ENCODE data around the gene DHX36.

The DHX36 gene

DNA sequence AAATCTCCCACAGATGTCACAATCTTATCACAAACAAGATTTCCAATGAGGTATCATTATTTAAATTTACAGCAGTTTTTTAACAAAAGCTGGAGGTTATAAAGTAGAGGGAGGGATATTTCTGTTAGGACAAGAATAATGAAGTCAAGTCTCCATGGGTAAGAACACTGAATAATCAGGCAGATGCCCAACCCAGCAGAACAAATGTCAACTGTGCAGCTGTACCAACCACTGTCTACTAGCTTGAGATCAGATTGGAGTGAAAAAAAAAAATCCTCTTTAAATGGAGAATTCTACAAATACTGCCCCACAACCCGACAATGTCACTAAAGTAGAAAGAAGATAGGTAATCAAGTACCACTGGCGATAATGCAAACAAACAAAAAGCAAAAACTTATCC is 30.3 kb downstream of the DHX36 start:
- TF ChIP-seq, protein P1, sequence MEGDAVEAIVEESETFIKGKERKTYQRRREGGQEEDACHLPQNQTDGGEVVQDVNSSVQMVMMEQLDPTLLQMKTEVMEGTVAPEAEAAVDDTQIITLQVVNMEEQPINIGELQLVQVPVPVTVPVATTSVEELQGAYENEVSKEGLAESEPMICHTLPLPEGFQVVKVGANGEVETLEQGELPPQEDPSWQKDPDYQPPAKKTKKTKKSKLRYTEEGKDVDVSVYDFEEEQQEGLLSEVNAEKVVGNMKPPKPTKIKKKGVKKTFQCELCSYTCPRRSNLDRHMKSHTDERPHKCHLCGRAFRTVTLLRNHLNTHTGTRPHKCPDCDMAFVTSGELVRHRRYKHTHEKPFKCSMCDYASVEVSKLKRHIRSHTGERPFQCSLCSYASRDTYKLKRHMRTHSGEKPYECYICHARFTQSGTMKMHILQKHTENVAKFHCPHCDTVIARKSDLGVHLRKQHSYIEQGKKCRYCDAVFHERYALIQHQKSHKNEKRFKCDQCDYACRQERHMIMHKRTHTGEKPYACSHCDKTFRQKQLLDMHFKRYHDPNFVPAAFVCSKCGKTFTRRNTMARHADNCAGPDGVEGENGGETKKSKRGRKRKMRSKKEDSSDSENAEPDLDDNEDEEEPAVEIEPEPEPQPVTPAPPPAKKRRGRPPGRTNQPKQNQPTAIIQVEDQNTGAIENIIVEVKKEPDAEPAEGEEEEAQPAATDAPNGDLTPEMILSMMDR (IDR thresholded peaks at IDR 0.05) = no peak

DNA sequence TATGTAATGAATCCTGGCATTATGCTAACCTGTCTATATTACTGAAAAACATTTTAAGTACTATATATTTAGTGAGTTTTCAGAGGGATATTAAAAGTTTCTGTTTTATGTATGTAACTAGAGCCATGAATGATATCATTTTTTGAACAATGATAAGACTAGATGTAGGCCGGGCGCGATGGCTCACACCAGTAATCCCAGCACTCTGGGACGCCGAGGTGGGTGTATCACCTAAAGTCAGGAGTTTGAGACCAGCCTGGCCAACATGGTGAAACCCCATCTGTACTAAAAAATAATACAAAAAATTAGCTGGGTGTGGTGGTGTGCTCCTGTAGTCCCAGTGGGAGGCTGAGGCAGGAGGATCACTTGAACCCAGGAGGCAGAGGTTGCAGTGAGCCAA is 34.1 kb downstream of the DHX36 start:
- H3K36me3 ChIP-seq (ENCODE audit: control insufficient read depth, insufficient read depth, low read length) = no peaks in the 10 kb centered on the region

More for the DNA sequence above, 30.3 kb downstream of the DHX36 start:
- H3K79me2 ChIP-seq = no peaks in the 10 kb centered on the region
- H3K36me3 ChIP-seq (ENCODE audit: control insufficient read depth, insufficient read depth, low read length) = no peaks in the 10 kb centered on the region
- H3K9ac ChIP-seq = no peak overlapping the region
- H3K4me1 ChIP-seq = no peaks in the 10 kb centered on the region
- H3K27me3 ChIP-seq (ENCODE audit: control insufficient read depth, insufficient read depth, low read length) = no peaks in the 10 kb centered on the region
- H2AFZ ChIP-seq = no peak overlapping the region
- no peak overlapping the region for H3K4me2 ChIP-seq (ENCODE audit: low read length)
- no peak overlapping the region for H3K27ac ChIP-seq
- H3K4me3 ChIP-seq (ENCODE audit: low read depth, low read length) = no peak overlapping the region
- no peaks in the 10 kb centered on the region for H3K9me3 ChIP-seq (ENCODE audit: control insufficient read depth, low read length)

DNA sequence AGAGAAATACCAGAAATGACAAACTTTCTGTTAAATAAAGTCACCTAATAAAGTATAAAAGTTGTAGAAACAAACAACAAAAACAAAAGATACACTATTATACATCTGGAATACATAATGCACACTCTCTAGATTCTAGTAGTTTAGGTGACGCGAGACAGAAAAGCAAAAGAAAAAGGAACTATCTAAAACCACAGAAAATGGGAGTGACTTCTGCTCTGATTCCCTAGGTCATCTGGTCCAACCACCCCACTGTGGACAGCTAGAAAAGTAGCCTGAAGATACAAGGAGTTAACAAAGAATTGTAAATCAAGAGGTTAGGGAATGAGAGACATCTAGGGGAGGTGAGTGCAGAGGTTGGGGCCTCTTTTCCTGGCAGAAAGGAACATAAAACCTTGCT is 39.1 kb downstream of the DHX36 start:
- no peaks in the 10 kb centered on the region for H3K36me3 ChIP-seq (ENCODE audit: control insufficient read depth, insufficient read depth, low read length)
- H3K79me2 ChIP-seq = no peaks in the 10 kb centered on the region
- H3K9me3 ChIP-seq (ENCODE audit: control insufficient read depth, low read length) = no peaks in the 10 kb centered on the region
- H3K4me2 ChIP-seq (ENCODE audit: low read length) = no peak overlapping the region
- no peak overlapping the region for H3K27ac ChIP-seq
- no peaks in the 10 kb centered on the region for H3K4me1 ChIP-seq
- no peak overlapping the region for H3K4me3 ChIP-seq (ENCODE audit: low read depth, low read length)
- TF ChIP-seq, protein P1 (IDR thresholded peaks at IDR 0.05) = no peak
- H3K9ac ChIP-seq = no peak overlapping the region
- no peaks in the 10 kb centered on the region for H3K27me3 ChIP-seq (ENCODE audit: control insufficient read depth, insufficient read depth, low read length)
- no peak overlapping the region for H2AFZ ChIP-seq

More for the DNA sequence above, 34.1 kb downstream of the DHX36 start:
- Histone ChIP-seq H2AFZ (no peak overlapping the region), H3K4me2 (ENCODE audit: low read length) (no peak overlapping the region), H3K9me3 (ENCODE audit: control insufficient read depth, low read length) (no peaks in the 10 kb centered on the region), H3K27me3 (ENCODE audit: control insufficient read depth, insufficient read depth, low read length) (no peaks in the 10 kb centered on the region), H3K9ac (no peak overlapping the region), H3K4me3 (ENCODE audit: low read depth, low read length) (no peak overlapping the region), H3K4me1 (no peaks in the 10 kb centered on the region), H3K27ac (no peak overlapping the region), H3K79me2 (no peaks in the 10 kb centered on the region)
- TF ChIP-seq, protein P1 (IDR thresholded peaks at IDR 0.05) = no peak

DNA sequence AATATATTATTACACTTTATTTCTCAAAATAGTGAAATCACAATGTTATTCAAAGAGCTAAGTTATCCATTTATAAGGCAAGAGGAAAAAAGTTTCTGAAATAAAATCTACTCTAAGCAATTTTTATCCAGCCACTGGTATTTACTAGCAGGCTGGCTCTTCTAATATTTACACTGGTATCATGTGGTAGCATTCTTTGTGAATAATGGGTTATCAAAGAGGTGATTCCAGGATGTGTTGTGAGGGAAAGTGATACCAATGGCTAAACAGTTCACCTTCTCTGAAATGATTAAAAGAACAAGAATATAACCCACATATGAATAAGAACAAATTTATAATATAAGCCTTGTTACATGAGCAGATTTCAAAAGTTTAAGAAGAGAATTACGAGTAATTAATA is 44.1 kb downstream of the DHX36 start:
- H3K36me3 ChIP-seq (ENCODE audit: control insufficient read depth, insufficient read depth, low read length) = no peaks in the 10 kb centered on the region

DNA sequence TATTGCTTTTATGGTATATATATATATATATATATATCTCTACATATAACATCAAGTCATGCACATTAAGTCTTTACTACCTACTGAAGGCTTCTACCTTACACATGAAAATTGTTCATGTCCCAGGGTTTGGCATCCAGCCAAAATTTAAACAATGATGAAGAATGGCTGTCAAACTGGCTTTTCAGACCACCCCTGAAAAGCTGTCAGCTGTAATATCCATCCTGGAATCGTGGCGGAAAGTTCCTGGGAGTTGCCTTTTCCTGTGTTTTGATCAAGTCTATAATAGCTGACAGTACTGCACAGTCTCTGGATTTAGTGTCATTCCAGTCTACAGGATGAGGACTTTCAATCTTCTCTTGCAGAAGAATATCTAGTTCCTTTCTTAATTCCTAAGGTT is 48.3 kb downstream of the DHX36 start:
- no peak overlapping the region for H3K27ac ChIP-seq
- no peak overlapping the region for H3K4me3 ChIP-seq (ENCODE audit: low read depth, low read length)
- TF ChIP-seq, protein P1 (IDR thresholded peaks at IDR 0.05) = no peak
- H3K4me1 ChIP-seq = peaks cover 3% of the 10 kb centered on the region
- H2AFZ ChIP-seq = no peak overlapping the region
- H3K9ac ChIP-seq = no peak overlapping the region
- H3K79me2 ChIP-seq = no peaks in the 10 kb centered on the region
- H3K27me3 ChIP-seq (ENCODE audit: control insufficient read depth, insufficient read depth, low read length) = no peaks in the 10 kb centered on the region
- H3K4me2 ChIP-seq (ENCODE audit: low read length) = no peak overlapping the region
- H3K36me3 ChIP-seq (ENCODE audit: control insufficient read depth, insufficient read depth, low read length) = no peaks in the 10 kb centered on the region
- no peaks in the 10 kb centered on the region for H3K9me3 ChIP-seq (ENCODE audit: control insufficient read depth, low read length)

More for the DNA sequence above, 44.1 kb downstream of the DHX36 start:
- H3K4me1 ChIP-seq = no peaks in the 10 kb centered on the region
- no peak overlapping the region for H3K4me2 ChIP-seq (ENCODE audit: low read length)
- no peak overlapping the region for H2AFZ ChIP-seq
- TF ChIP-seq, protein P1 (IDR thresholded peaks at IDR 0.05) = no peak
- H3K9me3 ChIP-seq (ENCODE audit: control insufficient read depth, low read length) = no peaks in the 10 kb centered on the region
- H3K4me3 ChIP-seq (ENCODE audit: low read depth, low read length) = no peak overlapping the region
- no peaks in the 10 kb centered on the region for H3K79me2 ChIP-seq
- H3K27me3 ChIP-seq (ENCODE audit: control insufficient read depth, insufficient read depth, low read length) = no peaks in the 10 kb centered on the region
- no peak overlapping the region for H3K9ac ChIP-seq
- no peak overlapping the region for H3K27ac ChIP-seq
